ENCODE data around the gene RFTN1.

Gene RFTN1, protein sequence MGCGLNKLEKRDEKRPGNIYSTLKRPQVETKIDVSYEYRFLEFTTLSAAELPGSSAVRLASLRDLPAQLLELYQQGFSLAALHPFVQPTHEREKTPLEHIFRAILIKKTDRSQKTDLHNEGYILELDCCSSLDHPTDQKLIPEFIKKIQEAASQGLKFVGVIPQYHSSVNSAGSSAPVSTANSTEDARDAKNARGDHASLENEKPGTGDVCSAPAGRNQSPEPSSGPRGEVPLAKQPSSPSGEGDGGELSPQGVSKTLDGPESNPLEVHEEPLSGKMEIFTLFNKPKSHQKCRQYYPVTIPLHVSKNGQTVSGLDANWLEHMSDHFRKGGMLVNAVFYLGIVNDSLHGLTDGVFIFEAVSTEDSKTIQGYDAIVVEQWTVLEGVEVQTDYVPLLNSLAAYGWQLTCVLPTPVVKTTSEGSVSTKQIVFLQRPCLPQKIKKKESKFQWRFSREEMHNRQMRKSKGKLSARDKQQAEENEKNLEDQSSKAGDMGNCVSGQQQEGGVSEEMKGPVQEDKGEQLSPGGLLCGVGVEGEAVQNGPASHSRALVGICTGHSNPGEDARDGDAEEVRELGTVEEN

DNA sequence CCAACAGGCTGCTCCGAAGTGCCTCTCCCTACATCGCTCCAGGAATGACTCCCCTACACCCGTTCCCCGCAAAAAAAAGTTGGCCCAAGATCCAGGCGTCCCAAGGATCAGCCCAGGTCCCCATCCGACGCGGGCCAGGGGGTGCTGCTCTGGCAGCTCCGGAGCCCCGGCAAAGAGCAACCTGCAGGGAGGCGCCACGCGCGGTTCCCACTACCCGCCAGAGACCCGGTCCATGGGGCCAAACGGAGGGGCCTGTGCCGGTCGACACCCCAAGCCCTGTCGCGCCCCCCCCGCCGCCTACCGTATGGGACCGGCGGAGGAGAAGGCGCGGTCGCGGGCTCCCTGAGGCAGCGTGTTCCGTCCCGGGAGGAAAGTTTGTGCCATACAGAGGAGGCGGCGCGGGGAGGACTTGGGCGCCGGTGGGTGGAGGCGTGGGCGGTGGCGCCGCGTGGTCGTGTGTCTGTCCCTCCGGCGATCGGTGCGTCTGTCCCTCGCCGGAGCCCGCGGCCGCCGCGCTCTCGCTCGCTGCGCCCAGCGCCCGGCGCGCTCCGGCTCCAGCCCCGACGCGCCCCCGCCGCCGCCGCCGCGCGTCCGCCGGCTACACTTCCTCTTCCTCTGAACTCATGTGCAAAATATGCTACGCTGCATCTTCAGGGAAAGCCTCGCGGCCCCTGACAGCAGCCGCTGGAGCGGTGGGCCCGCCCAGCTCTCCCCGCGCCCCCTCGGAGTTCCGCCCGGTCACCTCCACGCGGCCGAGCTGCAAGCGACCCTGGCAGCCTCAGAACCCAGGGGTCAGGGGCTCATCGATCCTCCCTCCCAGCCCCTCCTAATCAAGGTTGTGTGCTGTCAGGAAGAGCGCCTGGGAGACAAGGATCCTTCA, at the start of gene RFTN1:
RFTN1 (minus strand) TSS at position 559 of the 880 bp plus-strand sequence. CDS start 19,830 bp downstream, outside the sequence.
- H3K4me3 Mint-ChIP-seq, result peak within 1 kb of the TSS; percentile 89
- H3K9me3 Mint-ChIP-seq, result peaks cover under 1% of the 10 kb centered on the region
- H3K4me1 Mint-ChIP-seq, result peaks cover 69% of the 10 kb centered on the region
- peaks cover 22% of the 10 kb centered on the region for H3K36me3 Mint-ChIP-seq
- peak within 1 kb of the TSS; percentile 97 for H3K27ac Mint-ChIP-seq
- no peaks in the 10 kb centered on the region for H3K27me3 Mint-ChIP-seq
- DNase-seq, result peak; percentile 67
- CTCF ChIA-PET, result interaction anchor here (0.7 to 2.2 kb wide), 6 partner anchors 17 to 225 kb away, joined by 3 to 10 read pairs (median 4); no protein-coding TSS in a partner anchor

- Mint-ChIP-seq H3K9me3 (no peaks in the 10 kb centered on the region), H3K36me3 (no peaks in the 10 kb centered on the region), H3K27me3 (peaks cover 12% of the 10 kb centered on the region), H3K4me3 (no peak overlapping the region), H3K27ac (no peak overlapping the region), H3K4me1 (no peaks in the 10 kb centered on the region)
- no peak for DNase-seq
- CTCF ChIA-PET, result interaction anchor here (0.6 to 1.1 kb wide), 2 partner anchors 183 to 243 kb away, joined by 3 read pairs; no protein-coding TSS in a partner anchor
Observed at GRCh38 chr3:16559653-16560365, 46.3 kb upstream of the RFTN1 start.

GRCh38 chr3:16554126-16554525, 40.6 kb upstream of the RFTN1 start:
- Mint-ChIP-seq H3K27ac (no peak overlapping the region), H3K9me3 (no peaks in the 10 kb centered on the region), H3K27me3 (peaks cover 42% of the 10 kb centered on the region), H3K4me1 (peaks cover 10% of the 10 kb centered on the region), H3K36me3 (no peaks in the 10 kb centered on the region), H3K4me3 (no peak overlapping the region)
- CTCF ChIA-PET, result interaction anchor here (0.6 to 1.8 kb wide), 2 partner anchors 42 to 264 kb away, joined by 3 to 5 read pairs; no protein-coding TSS in a partner anchor
- no peak for DNase-seq

- no peak for DNase-seq
- no peak overlapping the region for H3K27ac Mint-ChIP-seq
- no peak overlapping the region for H3K4me3 Mint-ChIP-seq
- H3K36me3 Mint-ChIP-seq, result no peaks in the 10 kb centered on the region
- H3K27me3 Mint-ChIP-seq, result peaks cover 37% of the 10 kb centered on the region
- H3K9me3 Mint-ChIP-seq, result no peaks in the 10 kb centered on the region
- peaks cover 10% of the 10 kb centered on the region for H3K4me1 Mint-ChIP-seq
- CTCF ChIA-PET, result interaction anchor here (1.3 to 4.0 kb wide), 3 partner anchors 233 to 270 kb away, joined by 3 to 23 read pairs (median 5); no protein-coding TSS in a partner anchor
Observed at GRCh38 chr3:16552757-16553156, 39.3 kb upstream of the RFTN1 start.

GRCh38 chr3:16551342-16551976, 38.0 kb upstream of the RFTN1 start:
- Mint-ChIP-seq H3K36me3 (no peaks in the 10 kb centered on the region), H3K27ac (no peak overlapping the region), H3K4me3 (no peak overlapping the region), H3K4me1 (peaks cover 10% of the 10 kb centered on the region), H3K27me3 (peaks cover 31% of the 10 kb centered on the region), H3K9me3 (no peaks in the 10 kb centered on the region)
- CTCF ChIA-PET, result interaction anchor here (1.0 to 4.0 kb wide), 12 partner anchors 9 to 284 kb away, joined by 3 to 37 read pairs (median 5); partner anchors contain the start of gene OXNAD1
- DNase-seq, result no peak

- peak; percentile 82 for DNase-seq
- Mint-ChIP-seq H3K27ac (peak overlapping the region; percentile 39), H3K9me3 (no peaks in the 10 kb centered on the region), H3K4me3 (no peak overlapping the region), H3K4me1 (peaks cover 10% of the 10 kb centered on the region), H3K27me3 (peaks cover 34% of the 10 kb centered on the region), H3K36me3 (no peaks in the 10 kb centered on the region)
- CTCF ChIA-PET, result interaction anchor here (0.8 to 4.0 kb wide), 18 partner anchors 9 to 283 kb away, joined by 3 to 37 read pairs (median 4); partner anchors contain the start of gene OXNAD1
Observed at GRCh38 chr3:16550676-16551341, 37.3 kb upstream of the RFTN1 start.

DNA sequence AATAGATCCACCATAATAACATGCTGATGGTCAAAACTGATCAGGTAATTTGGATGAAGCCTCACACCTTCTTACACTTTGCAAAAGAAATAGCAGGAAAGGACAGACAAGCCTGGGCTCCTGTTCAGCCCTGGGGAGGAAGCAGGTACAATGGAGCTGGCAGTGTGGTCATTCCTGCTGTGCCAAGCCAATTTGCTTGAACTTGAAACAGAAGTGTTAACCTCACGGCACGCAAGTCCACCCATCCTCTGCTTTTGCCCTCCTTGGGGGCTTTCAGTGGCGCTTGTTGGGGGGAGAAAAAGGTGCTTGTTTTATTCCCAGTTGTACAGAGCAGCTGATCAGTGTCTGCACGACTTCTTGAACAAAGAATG, 36.8 kb upstream of the RFTN1 start:
- Mint-ChIP-seq H3K9me3 (no peaks in the 10 kb centered on the region), H3K27ac (no peak overlapping the region), H3K36me3 (no peaks in the 10 kb centered on the region), H3K27me3 (peaks cover 34% of the 10 kb centered on the region), H3K4me1 (peaks cover 10% of the 10 kb centered on the region), H3K4me3 (no peak overlapping the region)
- CTCF ChIA-PET, result interaction anchor here (0.8 to 4.0 kb wide), 16 partner anchors 14 to 283 kb away, joined by 3 to 37 read pairs (median 4); partner anchors contain the start of gene OXNAD1
- DNase-seq, result no peak

DNA sequence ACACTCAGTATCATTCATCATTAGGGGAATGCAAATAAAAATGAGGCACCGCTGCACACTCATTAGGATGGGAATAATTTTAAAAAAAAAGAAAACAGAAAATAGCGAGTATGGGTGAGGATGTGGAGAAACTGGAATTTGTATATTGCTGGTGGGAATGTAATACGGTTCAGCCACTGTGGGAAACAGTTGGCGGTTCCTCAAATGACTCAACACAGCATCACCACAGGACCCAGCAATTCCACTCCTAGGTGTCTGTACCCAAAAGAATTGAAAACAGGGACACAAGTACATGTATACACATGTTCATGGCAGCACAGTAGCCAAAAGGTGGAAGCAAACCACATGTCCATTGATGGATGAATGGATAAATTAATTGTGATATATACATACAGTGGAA, 35.2 kb upstream of the RFTN1 start:
- H3K36me3 Mint-ChIP-seq, result no peaks in the 10 kb centered on the region
- H3K9me3 Mint-ChIP-seq, result no peaks in the 10 kb centered on the region
- H3K27ac Mint-ChIP-seq, result no peak overlapping the region
- no peak overlapping the region for H3K4me3 Mint-ChIP-seq
- no peak for DNase-seq
- H3K4me1 Mint-ChIP-seq, result peaks cover 13% of the 10 kb centered on the region
- H3K27me3 Mint-ChIP-seq, result peaks cover 34% of the 10 kb centered on the region
- CTCF ChIA-PET, result interaction anchor here (2.9 to 4.0 kb wide), 3 partner anchors 229 to 281 kb away, joined by 23 to 37 read pairs (median 36); partner anchors contain the start of gene OXNAD1

DNA sequence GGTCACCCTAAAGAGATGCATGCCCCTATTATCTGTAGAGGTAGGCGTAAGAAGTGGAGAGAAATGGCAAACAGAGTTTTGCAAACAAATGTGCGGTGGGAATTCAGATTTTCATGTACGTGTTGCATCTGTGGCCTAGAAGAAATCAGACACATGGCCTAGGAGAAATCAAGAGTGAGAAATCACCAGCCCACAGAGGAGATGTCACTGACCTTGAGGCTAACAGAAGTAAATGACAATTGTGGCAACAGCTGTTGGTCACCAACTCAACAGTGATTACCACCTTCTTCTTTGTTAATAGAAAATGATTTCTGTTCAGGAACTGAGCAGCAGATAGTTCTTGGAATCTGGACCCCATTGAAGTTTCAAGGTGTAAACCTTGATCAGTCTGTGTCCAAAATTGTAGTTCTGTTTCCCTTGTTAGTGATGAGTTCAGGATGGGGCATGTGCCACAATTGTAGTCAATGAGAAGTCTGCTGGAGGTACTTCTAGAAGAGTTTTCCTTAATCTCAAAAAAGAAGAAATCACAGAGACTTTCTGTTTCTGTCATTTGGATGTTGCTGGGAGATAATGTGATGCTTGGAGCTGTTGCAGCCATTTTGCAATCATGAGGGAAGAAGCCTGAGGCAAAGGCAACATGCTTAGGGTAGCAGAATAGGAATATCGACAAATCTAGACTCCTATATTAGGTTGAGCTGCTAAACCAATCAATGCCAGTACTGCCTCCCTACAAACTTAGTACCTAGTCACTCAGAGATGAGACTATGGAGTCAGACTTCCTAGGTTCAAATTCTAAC, 34.3 kb upstream of the RFTN1 start:
- Mint-ChIP-seq H3K27me3 (peaks cover 30% of the 10 kb centered on the region), H3K27ac (no peak overlapping the region), H3K36me3 (no peaks in the 10 kb centered on the region), H3K4me1 (peaks cover 13% of the 10 kb centered on the region), H3K4me3 (no peak overlapping the region), H3K9me3 (no peaks in the 10 kb centered on the region)
- CTCF ChIA-PET, result interaction anchor here (0.9 kb wide), 1 partner anchor 258 kb away, joined by 3 read pairs; no protein-coding TSS in a partner anchor
- no peak for DNase-seq

DNA sequence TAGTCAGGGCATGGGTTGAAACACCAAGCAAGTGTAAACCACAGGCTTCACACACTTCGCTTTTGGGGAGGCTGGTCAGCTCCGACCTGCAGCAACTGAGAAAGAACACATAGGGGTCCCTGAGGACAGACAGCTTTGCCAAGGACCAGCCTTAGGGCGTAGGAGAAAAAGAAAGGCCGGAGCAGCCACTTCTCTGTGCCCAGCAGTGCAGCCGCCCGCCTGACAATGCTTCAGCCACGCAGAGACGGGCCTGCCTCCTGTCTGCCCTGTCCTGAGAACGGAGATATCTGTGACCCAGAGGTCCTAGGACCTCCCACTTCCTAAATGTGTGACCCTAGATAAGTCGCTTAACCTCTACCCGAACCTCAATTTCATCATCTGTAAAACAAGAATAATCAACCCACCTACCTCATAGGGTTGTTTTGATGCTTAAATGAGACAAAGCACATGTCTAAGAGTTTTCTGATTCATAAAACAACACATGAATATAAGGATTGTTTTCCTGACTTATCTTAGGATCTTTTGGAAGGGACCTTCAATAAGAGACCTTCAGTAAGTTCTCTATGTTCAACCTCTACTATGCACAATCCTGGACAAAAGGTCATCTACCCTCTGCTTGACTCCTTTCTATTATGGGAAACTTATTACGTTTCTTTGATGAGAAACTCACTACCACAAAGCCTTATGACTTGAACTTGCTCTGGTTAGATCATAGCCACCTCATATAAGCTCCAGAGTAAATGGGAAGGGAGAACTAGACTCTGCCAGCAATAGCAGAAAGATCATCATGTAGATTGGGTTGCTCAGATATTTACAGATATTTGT, 32.9 kb upstream of the RFTN1 start:
- Mint-ChIP-seq H3K27ac (no peak overlapping the region), H3K9me3 (no peaks in the 10 kb centered on the region), H3K27me3 (peaks cover 21% of the 10 kb centered on the region), H3K36me3 (no peaks in the 10 kb centered on the region), H3K4me3 (no peak overlapping the region), H3K4me1 (peaks cover 13% of the 10 kb centered on the region)
- DNase-seq, result no peak
- CTCF ChIA-PET, result interaction anchor here (0.9 kb wide), 1 partner anchor 256 kb away, joined by 3 read pairs; no protein-coding TSS in a partner anchor

DNA sequence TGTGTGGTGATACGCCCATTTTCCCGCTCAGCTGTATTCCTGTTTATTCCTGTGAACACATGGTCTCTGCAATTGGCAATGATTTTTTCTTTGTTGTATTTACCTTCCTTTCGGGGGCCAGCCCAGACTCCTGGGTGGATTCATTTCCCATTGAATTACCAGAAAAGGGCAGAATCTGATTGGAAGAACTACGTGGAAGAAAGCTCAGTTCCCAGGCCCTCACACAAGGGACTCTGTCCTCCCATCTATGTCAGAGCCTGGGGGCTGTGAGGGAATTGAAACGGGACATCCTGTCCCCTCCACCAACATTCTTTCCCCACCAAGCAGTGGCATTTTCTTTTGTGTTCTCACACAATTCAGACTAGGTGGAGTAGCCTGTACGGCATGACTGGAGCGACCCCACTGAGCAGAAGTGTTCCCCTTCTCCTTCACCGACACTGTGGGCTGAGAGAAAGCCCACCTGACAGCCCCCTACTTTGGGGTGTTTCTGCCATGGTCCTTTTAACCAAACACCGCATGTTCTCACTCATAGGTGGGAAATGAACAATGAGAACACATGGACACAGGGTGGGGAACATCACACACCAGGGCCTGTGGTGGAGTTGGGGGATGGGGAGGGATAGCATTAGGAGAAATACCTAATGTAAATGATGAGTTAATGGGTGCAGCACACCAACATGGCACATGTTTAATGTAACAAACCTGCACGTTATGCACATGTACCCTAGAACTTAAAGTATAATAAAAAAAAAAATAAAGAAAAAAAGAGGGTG, 32.1 kb upstream of the RFTN1 start:
- no peaks in the 10 kb centered on the region for H3K36me3 Mint-ChIP-seq
- peaks cover 16% of the 10 kb centered on the region for H3K27me3 Mint-ChIP-seq
- no peaks in the 10 kb centered on the region for H3K9me3 Mint-ChIP-seq
- no peak overlapping the region for H3K4me3 Mint-ChIP-seq
- CTCF ChIA-PET, result no interaction called here
- no peak overlapping the region for H3K27ac Mint-ChIP-seq
- H3K4me1 Mint-ChIP-seq, result peaks cover 5% of the 10 kb centered on the region
- no peak for DNase-seq
